Panc1 (cell line): ENCODE results near the gene NSD2.

Source experiments
- CTCF ChIP-seq: fragments of 450-650 bp; IDR thresholded peaks from 2 replicates; pipeline ENCODE4 v1.5.1; 2017; ENCODE audit warnings: mild to moderate bottlenecking
- POLR2AphosphoS5 ChIP-seq: IDR thresholded peaks from 2 replicates; pipeline ENCODE4 v1.6.1; 2012; ENCODE audit warnings: mild to moderate bottlenecking, low read depth, low read length, moderate library complexity
- REST ChIP-seq, 2 experiments: IDR thresholded peaks; 2 replicates each; pipeline ENCODE4 v1.6.1; 2011 to 2012; ENCODE audit warnings: low read depth in 2 of 2, control low read depth in 1 of 2, low read length in 1 of 2, mild to moderate bottlenecking in 1 of 2, moderate library complexity in 1 of 2; ENCODE audit not compliant: insufficient read depth in 1 of 2
- SIN3A ChIP-seq: IDR thresholded peaks from 2 replicates; pipeline ENCODE4 v1.6.1; 2012; ENCODE audit warnings: low read depth, mild to moderate bottlenecking, low read length, moderate library complexity, borderline replicate concordance; ENCODE audit not compliant: insufficient read depth
- TCF7L2 ChIP-seq: IDR thresholded peaks from 2 replicates; pipeline ENCODE4 v1.6.1; 2011; ENCODE audit warnings: mild to moderate bottlenecking, low read depth, low read length, inconsistent platforms

- TF ChIP-seq POLR2AphosphoS5 (no peak), CTCF (no peak), REST (IDR thresholded peaks at IDR 0.05; ENCODE audit: insufficient read depth in 1 of 2, low read depth in 2 of 2, low read length in 1 of 2) (no peak), TCF7L2 (no peak), SIN3A (no peak)
Measured at GRCh38 chr4:1836650-1837049, 34.5 kb upstream of the NSD2 start.
